Measurements from ENCODE around the gene PAIP2.

GRCh38 chr5:139294374-139295165 is 47.1 kb upstream of the PAIP2 start:
- TF ChIP-seq TCF7L2 (IDR thresholded peaks at IDR 0.05; ENCODE audit: low read depth, low read length) (peak; percentile 76), CTCF (IDR thresholded peaks at IDR 0.05) (peak; percentile 72; the same call in 1 of the 2 replicates)

Measured in Panc1 (cell line).